Neuronal stem cell (in vitro differentiated cells): ENCODE data around the gene SFMBT2.
A peak's percentile ranks its signal among the peaks of the same experiment; 100 is the strongest.

Experiments
- DNase-seq: peaks from one replicate; pipeline ENCODE4 v3.0.0-alpha.2; 2013; ENCODE audit warnings: low spot score
- H2AFZ ChIP-seq: one replicate; pipeline ENCODE4 v1.6.1; 2013; ENCODE audit warnings: mild to moderate bottlenecking, low read length, inconsistent platforms
- H2AK5ac ChIP-seq: 2 replicates; pipeline ENCODE4 v1.6.1; 2013; ENCODE audit warnings: low read depth, mild to moderate bottlenecking, inconsistent platforms, low read length, moderate library complexity, mixed read lengths
- H2BK120ac ChIP-seq: 2 replicates; pipeline ENCODE4 v1.6.1; 2013; ENCODE audit warnings: low read depth, mild to moderate bottlenecking, inconsistent platforms, low read length, moderate library complexity, mixed read lengths
- H2BK12ac ChIP-seq: one replicate; pipeline ENCODE4 v1.6.1; 2013; ENCODE audit warnings: low read length, inconsistent platforms
- H2BK15ac ChIP-seq: 2 replicates; pipeline ENCODE4 v1.6.1; 2013; ENCODE audit warnings: mild to moderate bottlenecking, low read length, inconsistent platforms, mixed read lengths
- H2BK5ac ChIP-seq: one replicate; pipeline ENCODE4 v1.6.1; 2013; ENCODE audit warnings: inconsistent platforms, mild to moderate bottlenecking, low read length, moderate library complexity
- H3K14ac ChIP-seq: one replicate; pipeline ENCODE4 v1.6.1; 2013; ENCODE audit warnings: low read length, inconsistent platforms
- H3K18ac ChIP-seq: 2 replicates; pipeline ENCODE4 v1.6.1; 2013; ENCODE audit warnings: low read length, inconsistent platforms
- H3K23ac ChIP-seq: 2 replicates; pipeline ENCODE4 v1.6.1; 2013; ENCODE audit warnings: low read depth, mild to moderate bottlenecking, mixed read lengths, low read length, inconsistent platforms; ENCODE audit not compliant: poor library complexity
- H3K27ac ChIP-seq: replicated peaks from 3 replicates; pipeline ENCODE4 v1.5.1; 2013; ENCODE audit warnings: low read length, inconsistent platforms
- H3K27me3 ChIP-seq, 3 experiments: 2 replicates each; pipeline ENCODE4 v1.6.1; 2013; ENCODE audit warnings: low read length in 3 of 3, mild to moderate bottlenecking in 2 of 3, inconsistent platforms in 1 of 3, low read depth in 1 of 3, mixed read lengths in 1 of 3, moderate library complexity in 1 of 3; ENCODE audit not compliant: control insufficient read depth in 3 of 3, insufficient read depth in 3 of 3
- H3K36me3 ChIP-seq, 2 donors: replicated peaks in 1 of 2; 2 replicates each; pipeline ENCODE4 v1.6.1; 2013; ENCODE audit warnings: low read length in 2 of 2; ENCODE audit not compliant: control insufficient read depth in 2 of 2, insufficient read depth in 2 of 2
- H3K4ac ChIP-seq: 2 replicates; pipeline ENCODE4 v1.6.1; 2013; ENCODE audit warnings: inconsistent platforms, mild to moderate bottlenecking, low read length, moderate library complexity
- H3K4me1 ChIP-seq, 2 donors: 1 replicate in 1 of 2; 2 replicates in 1 of 2; pipeline ENCODE4 v1.6.1; 2013; ENCODE audit warnings: low read length in 2 of 2, low read depth in 1 of 2; ENCODE audit not compliant: control insufficient read depth in 2 of 2, insufficient read depth in 1 of 2
- H3K4me2 ChIP-seq: one replicate; pipeline ENCODE4 v1.6.1; 2013; ENCODE audit warnings: mild to moderate bottlenecking, low read length, inconsistent platforms; ENCODE audit not compliant: insufficient read depth, poor library complexity, severe bottlenecking
- H3K4me3 ChIP-seq, 2 donors: 2 replicates each; pipeline ENCODE4 v1.5.1; 2013; ENCODE audit warnings: low read length in 2 of 2, mild to moderate bottlenecking in 2 of 2, inconsistent platforms in 1 of 2, moderate library complexity in 1 of 2
- H3K79me1 ChIP-seq: one replicate; pipeline ENCODE4 v1.6.1; 2013; ENCODE audit warnings: low read depth, mild to moderate bottlenecking, inconsistent platforms, low read length, moderate library complexity
- H3K9ac ChIP-seq: one replicate; pipeline ENCODE4 v1.6.1; 2013; ENCODE audit warnings: mild to moderate bottlenecking, low read depth, low read length, inconsistent platforms; ENCODE audit not compliant: poor library complexity
- H3K9me3 ChIP-seq, 2 donors: replicated peaks in 1 of 2; 2 replicates each; pipeline versions ENCODE3 to v1.6.1; 2013; ENCODE audit warnings: low read length in 2 of 2, mild to moderate bottlenecking in 2 of 2, inconsistent platforms in 1 of 2, low read depth in 1 of 2, mixed read lengths in 1 of 2, moderate library complexity in 1 of 2; ENCODE audit not compliant: control insufficient read depth in 2 of 2, insufficient read depth in 1 of 2
- H4K8ac ChIP-seq: one replicate; pipeline ENCODE4 v1.6.1; 2013; ENCODE audit warnings: low read depth, mild to moderate bottlenecking, inconsistent platforms, low read length, moderate library complexity
- H4K91ac ChIP-seq: one replicate; pipeline ENCODE4 v1.6.1; 2013; ENCODE audit warnings: low read length, low read depth, mild to moderate bottlenecking, inconsistent platforms; ENCODE audit not compliant: poor library complexity
- WGBS, 2 donors: extraction: QIAGEN DNeasy Blood & Tissue Kit; methylation state at CpG; one replicate each; pipeline ENCODE4 v1.1.7; 2013; ENCODE audit warnings: missing lambda C conversion rate in 2 of 2, mixed read lengths in 1 of 2; ENCODE audit not compliant: insufficient read length in 2 of 2, insufficient replicate concordance in 1 of 2; ENCODE audit errors: extremely low coverage in 2 of 2; 5-methylcytosine and 5-hydroxymethylcytosine counted together

Gene SFMBT2

GRCh38 chr10:7251696-7252465 lies 159.0 kb downstream of the SFMBT2 start:
- H3K9ac ChIP-seq, result no peak overlapping the region
- no peak overlapping the region for H3K14ac ChIP-seq
- no peaks in the 10 kb centered on the region for H3K9me3 ChIP-seq
- H3K79me1 ChIP-seq, result no peaks in the 10 kb centered on the region
- no peak overlapping the region for H2BK12ac ChIP-seq
- no peak overlapping the region for H2AK5ac ChIP-seq
- no peaks in the 10 kb centered on the region for H3K27me3 ChIP-seq
- no peaks in the 10 kb centered on the region for H3K36me3 ChIP-seq
- H2BK15ac ChIP-seq, result no peak overlapping the region
- DNase-seq, result no peak
- no peaks in the 10 kb centered on the region for H3K4me1 ChIP-seq
- H2BK120ac ChIP-seq, result no peak overlapping the region
- H3K4me3 ChIP-seq, result no peak overlapping the region
- H4K8ac ChIP-seq, result no peak overlapping the region
- no peak overlapping the region for H3K18ac ChIP-seq
- peak overlapping the region; percentile 38 for H3K23ac ChIP-seq
- H2BK5ac ChIP-seq, result no peak overlapping the region
- H3K27ac ChIP-seq, result no peak overlapping the region
- no peak overlapping the region for H2AFZ ChIP-seq
- no peak overlapping the region for H3K4ac ChIP-seq
- H3K4me2 ChIP-seq, result no peak overlapping the region
- no CpG with 5 or more reads among the region's 12 CpGs for WGBS, 2 donors
- H4K91ac ChIP-seq, result no peak overlapping the region

DNA sequence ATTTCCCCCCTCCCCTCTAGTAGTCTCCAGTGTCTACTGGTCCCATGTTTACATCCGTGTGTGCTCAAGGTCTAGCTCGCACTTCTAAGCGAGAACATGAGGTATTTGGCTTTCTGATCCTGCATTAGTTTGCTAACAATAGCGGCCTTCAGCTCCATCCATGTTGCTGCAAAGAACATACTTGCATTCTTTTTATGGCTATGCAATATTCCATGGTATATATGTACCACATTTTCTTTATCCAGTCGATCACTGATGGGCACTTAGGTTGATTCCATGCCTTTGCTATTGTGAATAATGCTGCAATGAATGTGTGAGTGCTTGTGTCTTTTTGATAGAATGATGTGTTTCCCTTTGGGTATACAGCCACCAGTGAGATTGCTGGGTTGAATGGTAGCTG lies 160.6 kb downstream of the SFMBT2 start:
- no peak overlapping the region for H2BK12ac ChIP-seq
- H2BK15ac ChIP-seq, result no peak overlapping the region
- no peak overlapping the region for H2BK120ac ChIP-seq
- no peaks in the 10 kb centered on the region for H3K27me3 ChIP-seq
- no peak overlapping the region for H3K23ac ChIP-seq
- H3K4ac ChIP-seq, result no peak overlapping the region
- H3K4me1 ChIP-seq, result no peaks in the 10 kb centered on the region
- H3K9me3 ChIP-seq, result no peaks in the 10 kb centered on the region
- no peak overlapping the region for H3K9ac ChIP-seq
- H4K91ac ChIP-seq, result no peak overlapping the region
- H2AFZ ChIP-seq, result no peak overlapping the region
- no peaks in the 10 kb centered on the region for H3K79me1 ChIP-seq
- no peak overlapping the region for H3K4me3 ChIP-seq
- H2BK5ac ChIP-seq, result no peak overlapping the region
- no peak overlapping the region for H3K14ac ChIP-seq
- H3K27ac ChIP-seq, result no peak overlapping the region
- no peak overlapping the region for H3K18ac ChIP-seq
- no peak overlapping the region for H4K8ac ChIP-seq
- WGBS, 2 donors, result no CpG with 5 or more reads among the region's 5 CpGs
- H3K4me2 ChIP-seq, result no peak overlapping the region
- no peak for DNase-seq
- no peak overlapping the region for H2AK5ac ChIP-seq
- no peaks in the 10 kb centered on the region for H3K36me3 ChIP-seq

- DNase-seq, result no peak
- Histone ChIP-seq H2BK15ac (no peak overlapping the region), H2AFZ (no peak overlapping the region), H3K23ac (no peak overlapping the region), H3K27me3 (no peaks in the 10 kb centered on the region), H2BK12ac (no peak overlapping the region), H2BK5ac (no peak overlapping the region), H3K79me1 (no peaks in the 10 kb centered on the region), H3K4ac (no peak overlapping the region), H4K91ac (no peak overlapping the region), H2AK5ac (no peak overlapping the region), H3K4me1 (no peaks in the 10 kb centered on the region), H2BK120ac (no peak overlapping the region), H3K27ac (no peak overlapping the region), H3K9me3 (no peaks in the 10 kb centered on the region), H3K4me2 (no peak overlapping the region), H3K14ac (no peak overlapping the region), H3K36me3 (no peaks in the 10 kb centered on the region), H3K4me3 (no peak overlapping the region), H3K18ac (no peak overlapping the region), H3K9ac (no peak overlapping the region), H4K8ac (no peak overlapping the region)
- no CpG with 5 or more reads among the region's 11 CpGs for WGBS, 2 donors
Measured at GRCh38 chr10:7248585-7249164, 162.2 kb downstream of the SFMBT2 start.

DNA sequence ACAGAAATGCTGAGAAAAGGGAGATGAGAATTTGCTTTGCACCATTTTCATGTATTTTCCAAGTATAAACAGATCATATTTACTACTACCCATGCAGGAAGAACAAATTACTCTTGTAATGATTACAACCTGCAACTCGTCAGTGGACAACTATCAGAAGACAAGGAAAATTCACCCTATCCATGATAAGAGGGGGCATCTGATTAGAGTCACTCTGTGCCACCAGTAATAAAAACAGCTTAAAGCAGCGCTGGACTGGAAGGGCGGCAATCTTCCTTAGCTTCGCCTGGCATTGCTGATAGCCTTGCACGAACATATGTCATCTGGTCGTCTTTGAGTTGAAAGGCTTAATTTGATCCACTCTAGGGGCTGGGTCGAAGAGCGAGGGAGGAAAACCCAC lies 162.7 kb downstream of the SFMBT2 start:
- Histone ChIP-seq H3K36me3 (no peaks in the 10 kb centered on the region), H3K4me1 (peaks cover 0 to 3% of the 10 kb centered on the region in 2 donors), H2AFZ (no peak overlapping the region), H3K27me3 (no peaks in the 10 kb centered on the region), H3K14ac (no peak overlapping the region), H3K4me3 (no peak overlapping the region), H2BK12ac (no peak overlapping the region), H3K9ac (no peak overlapping the region), H3K4ac (no peak overlapping the region), H2BK15ac (no peak overlapping the region), H2AK5ac (no peak overlapping the region), H3K4me2 (no peak overlapping the region), H3K18ac (no peak overlapping the region), H3K9me3 (no peaks in the 10 kb centered on the region), H2BK120ac (no peak overlapping the region), H3K79me1 (no peaks in the 10 kb centered on the region), H2BK5ac (no peak overlapping the region), H3K27ac (no peak overlapping the region), H4K91ac (no peak overlapping the region), H4K8ac (no peak overlapping the region), H3K23ac (no peak overlapping the region)
- WGBS, 2 donors, result no CpG with 5 or more reads among the region's 8 CpGs
- no peak for DNase-seq
